ENCODE data around the gene DMD. TPM values are rescaled to one million over a fixed set of nuclear protein-coding genes. Genes with fewer than 3 reads are reported as not detected.

The DMD gene
- total RNA-seq, 1 donor from 2014 or later, result 22.9 TPM

- POLR2A ChIA-PET, result no interaction called here
- intact Hi-C loops (cut with micrococcal nuclease), result no loop called here
- Mint-ChIP-seq H3K4me3 (no peak overlapping the region), H3K36me3 (ENCODE audit: low read depth) (no peaks in the 10 kb centered on the region), H3K9me3 (no peaks in the 10 kb centered on the region), H3K27me3 (no peaks in the 10 kb centered on the region), H3K4me1 (no peaks in the 10 kb centered on the region), H3K27ac (no peak overlapping the region)
- CTCF ChIA-PET, result no interaction called here
- ATAC-seq (ENCODE audit: low read depth), result no peak
- no peak for TF ChIP-seq CTCF (IDR thresholded peaks at IDR 0.05)
- no peak for DNase-seq
Measured at GRCh38 chrX:32687379-32687778, 524.0 kb downstream of the DMD start.

GRCh38 chrX:32678487-32678886, 532.9 kb downstream of the DMD start:
- no peak for TF ChIP-seq CTCF (IDR thresholded peaks at IDR 0.05)
- ATAC-seq (ENCODE audit: low read depth) (no peak), DNase-seq (no peak)
- CTCF ChIA-PET, result no interaction called here
- intact Hi-C loops (cut with micrococcal nuclease), result no loop called here
- Mint-ChIP-seq H3K27ac (no peak overlapping the region), H3K4me3 (no peak overlapping the region), H3K36me3 (ENCODE audit: low read depth) (no peaks in the 10 kb centered on the region), H3K27me3 (no peaks in the 10 kb centered on the region), H3K9me3 (no peaks in the 10 kb centered on the region), H3K4me1 (no peaks in the 10 kb centered on the region)
- POLR2A ChIA-PET, result no interaction called here

- no peaks in the 10 kb centered on the region for H3K9me3 Mint-ChIP-seq
- no peak for TF ChIP-seq CTCF (IDR thresholded peaks at IDR 0.05)
- CTCF ChIA-PET, result no interaction called here
- no peaks in the 10 kb centered on the region for H3K27me3 Mint-ChIP-seq
- intact Hi-C loops (cut with micrococcal nuclease), result loop anchor here (1.0 to 5.0 kb wide), 2 partner anchors 146 to 265 kb away; no protein-coding TSS in a partner anchor
- H3K4me1 Mint-ChIP-seq, result no peaks in the 10 kb centered on the region
- no peak for DNase-seq
- no peak overlapping the region for H3K27ac Mint-ChIP-seq
- no peaks in the 10 kb centered on the region for H3K36me3 Mint-ChIP-seq (ENCODE audit: low read depth)
- POLR2A ChIA-PET, result no interaction called here
- H3K4me3 Mint-ChIP-seq, result no peak overlapping the region
- ATAC-seq (ENCODE audit: low read depth), result no peak
Measured at GRCh38 chrX:32673193-32673592, 538.2 kb downstream of the DMD start.

GRCh38 chrX:32662516-32662915, 548.8 kb downstream of the DMD start:
- Mint-ChIP-seq H3K27me3 (no peaks in the 10 kb centered on the region), H3K4me3 (no peak overlapping the region), H3K27ac (no peak overlapping the region), H3K36me3 (ENCODE audit: low read depth) (no peaks in the 10 kb centered on the region), H3K9me3 (no peaks in the 10 kb centered on the region), H3K4me1 (no peaks in the 10 kb centered on the region)
- ATAC-seq (ENCODE audit: low read depth) (no peak), DNase-seq (no peak)
- no peak for TF ChIP-seq CTCF (IDR thresholded peaks at IDR 0.05)
- intact Hi-C loops (cut with micrococcal nuclease), result no loop called here
- POLR2A ChIA-PET, result no interaction called here
- CTCF ChIA-PET, result no interaction called here

- DNase-seq (no peak), ATAC-seq (ENCODE audit: low read depth) (no peak)
- Mint-ChIP-seq H3K27ac (no peak overlapping the region), H3K9me3 (no peaks in the 10 kb centered on the region), H3K36me3 (ENCODE audit: low read depth) (no peaks in the 10 kb centered on the region), H3K27me3 (no peaks in the 10 kb centered on the region), H3K4me3 (no peak overlapping the region), H3K4me1 (no peaks in the 10 kb centered on the region)
- ChIA-PET POLR2A (no interaction called here), CTCF (no interaction called here)
- intact Hi-C loops (cut with micrococcal nuclease), result no loop called here
- no peak for TF ChIP-seq CTCF (IDR thresholded peaks at IDR 0.05)
Measured at GRCh38 chrX:32644476-32645245, 566.7 kb downstream of the DMD start.
